HCT116 (cell line): ENCODE data around the gene FASN. TPM values are rescaled to one million over a fixed set of nuclear protein-coding genes. Genes with fewer than 3 reads are reported as not detected.

Experiments
- ATAC-seq: fragments of 200-7000 bp; cut with Tn5 transposase; 2 replicates; pipeline ENCODE4 v1.9.1; 2020; ENCODE audit warnings: mild to moderate bottlenecking, moderate library complexity
- BruUV-seq: library from RNA; stranded (reverse); fragments of 400-500 nt; replicated peaks from 2 replicates; lab custom pipeline; 2021; lab: Mats Ljungman, UMichigan
- CTCF ChIA-PET: fragments of 300-600 bp; sonication (Branson Sonifier 250); formaldehyde crosslinking; loops from one replicate; lab custom pipeline; 2021; ENCODE audit warnings: antibody characterized with exemption; lab: Charles Lee
- POLR2A ChIA-PET: fragments of 300-600, 350-600 bp; sonication (Branson Sonifier 250); formaldehyde crosslinking; loops from one replicate; lab custom pipeline; 2021; ENCODE audit warnings: antibody characterized with exemption; lab: Charles Lee
- RAD21 ChIA-PET, 2 experiments: fragments of 300-600 bp; sonication (Branson Sonifier 250); formaldehyde crosslinking; loops; one replicate each; lab custom pipeline; 2023; ENCODE audit warnings: low total read pairs in 2 of 2; ENCODE audit not compliant: uncharacterized antibody in 2 of 2, unreplicated experiment in 2 of 2, low non-redundant PET in 1 of 2; lab: Charles Lee
- DNase-seq: peaks from one replicate; pipeline ENCODE4 v3.0.0-alpha.2; 2010; ENCODE audit warnings: low read depth, low spot score
- H2AFZ ChIP-seq: fragments of 200-600 bp; shearing (Covaris generic), sonication (generic); 2 replicates; pipeline ENCODE4 v1.6.1; 2017; ENCODE audit warnings: low read depth, mixed run types, mixed read lengths, antibody characterized with exemption, low read length; ENCODE audit not compliant: poor library complexity, severe bottlenecking
- H3K27ac ChIP-seq: 2 replicates; pipeline ENCODE4 v1.5.1; 2012; ENCODE audit warnings: low read depth, low read length
- H3K27me3 ChIP-seq: fragments of 200-600 bp; sonication (generic); 2 replicates; pipeline ENCODE4 v1.6.1; 2016; ENCODE audit warnings: mixed run types, low read length, mixed read lengths; ENCODE audit not compliant: insufficient read depth
- H3K36me3 ChIP-seq, 2 experiments: fragments of 200-500 bp in 1 of 2; fragments of 200-600 bp in 1 of 2; sonication (Bioruptor generic) in 1 of 2; sonication (generic) in 1 of 2; 2 replicates each; pipeline versions ENCODE4 v1.5.1 to v1.6.1; 2014 to 2016; ENCODE audit warnings: low read length in 2 of 2, inconsistent platforms in 1 of 2, mixed read lengths in 1 of 2, mixed run types in 1 of 2; ENCODE audit not compliant: insufficient read depth in 2 of 2, control insufficient read depth in 1 of 2
- H3K4me1 ChIP-seq, 2 experiments: fragments of 200-600 bp in 1 of 2; sonication (generic) in 1 of 2; 2 replicates each; pipeline versions ENCODE4 v1.5.1 to v1.6.1; 2012 to 2017; ENCODE audit warnings: low read length in 2 of 2, inconsistent platforms in 1 of 2, mild to moderate bottlenecking in 1 of 2, mixed read lengths in 1 of 2, mixed run types in 1 of 2, moderate library complexity in 1 of 2; ENCODE audit not compliant: insufficient read depth in 2 of 2, control insufficient read depth in 1 of 2
- H3K4me2 ChIP-seq: fragments of 200-600 bp; sonication (generic); 2 replicates; pipeline ENCODE4 v1.6.1; 2017; ENCODE audit warnings: mixed run types, low read length, mixed read lengths
- H3K4me3 ChIP-seq, 2 experiments: fragments of 200-600 bp in 1 of 2; sonication (generic) in 1 of 2; replicated peaks in 1 of 2; 2 replicates each; pipeline ENCODE4 v1.5.1; 2011 to 2016; ENCODE audit warnings: low read length in 2 of 2, control low read depth in 1 of 2, low read depth in 1 of 2, mild to moderate bottlenecking in 1 of 2, mixed read lengths in 1 of 2, mixed run types in 1 of 2
- H3K79me2 ChIP-seq: fragments of 200-600 bp; sonication (generic); 2 replicates; pipeline ENCODE4 v1.6.1; 2017; ENCODE audit warnings: mild to moderate bottlenecking, mixed run types, low read length, moderate library complexity, mixed read lengths; ENCODE audit not compliant: insufficient read depth
- H3K9ac ChIP-seq: fragments of 200-600 bp; sonication (generic); 2 replicates; pipeline ENCODE4 v1.6.1; 2016; ENCODE audit warnings: low read length, mixed read lengths
- H3K9me2 ChIP-seq: fragments of 200-600 bp; sonication (generic), shearing (Covaris generic); 2 replicates; pipeline ENCODE4 v1.6.1; 2017; ENCODE audit warnings: mixed run types, mild to moderate bottlenecking, moderate library complexity; ENCODE audit not compliant: insufficient read depth
- H3K9me3 ChIP-seq, 2 experiments: fragments of 200-500 bp in 1 of 2; fragments of 200-600 bp in 1 of 2; sonication (Bioruptor generic) in 1 of 2; sonication (generic) in 1 of 2; 2 replicates each; pipeline ENCODE4 v1.6.1; 2014 to 2017; ENCODE audit warnings: low read length in 2 of 2, mixed read lengths in 2 of 2, inconsistent platforms in 1 of 2, low read depth in 1 of 2, mild to moderate bottlenecking in 1 of 2, mixed run types in 1 of 2, moderate library complexity in 1 of 2; ENCODE audit not compliant: control insufficient read depth in 1 of 2, insufficient read depth in 1 of 2
- H4K20me1 ChIP-seq: fragments of 200-600 bp; sonication (generic), shearing (Covaris generic); 2 replicates; pipeline ENCODE4 v1.6.1; 2017; ENCODE audit warnings: mixed run types, mild to moderate bottlenecking, moderate library complexity; ENCODE audit not compliant: insufficient read depth
- CBX3 ChIP-seq: IDR thresholded peaks from 2 replicates; pipeline ENCODE4 v1.6.1; 2012; ENCODE audit warnings: low read depth
- ELF1 ChIP-seq: IDR thresholded peaks from 2 replicates; pipeline ENCODE4 v1.6.1; 2012; ENCODE audit warnings: low read depth, borderline replicate concordance
- EZH2 ChIP-seq: fragments of 200-600 bp; sonication (generic); IDR thresholded peaks from 2 replicates; pipeline ENCODE4 v1.6.1; 2017; ENCODE audit warnings: antibody characterized with exemption, mixed run types
- EZH2phosphoT487 ChIP-seq: fragments of 200-600 bp; IDR thresholded peaks from 2 replicates; pipeline ENCODE4 v1.6.1; 2018; ENCODE audit warnings: antibody characterized with exemption, borderline replicate concordance
- FOSL1 ChIP-seq: IDR thresholded peaks from 2 replicates; pipeline ENCODE4 v1.6.1; 2012; ENCODE audit warnings: low read depth
- POLR2AphosphoS5 ChIP-seq: IDR thresholded peaks from 2 replicates; pipeline ENCODE4 v1.6.1; 2011; ENCODE audit warnings: mild to moderate bottlenecking, low read depth, low read length, moderate library complexity
- RAD21 ChIP-seq: IDR thresholded peaks from 2 replicates; pipeline ENCODE4 v1.6.1; 2012; ENCODE audit warnings: low read depth, mild to moderate bottlenecking
- SRF ChIP-seq: IDR thresholded peaks from 2 replicates; pipeline ENCODE4 v1.6.1; 2012; ENCODE audit warnings: low read depth
- YY1 ChIP-seq: IDR thresholded peaks from 2 replicates; pipeline ENCODE4 v1.6.1; 2011; ENCODE audit warnings: low read length, low read depth, moderate library complexity, mild to moderate bottlenecking; ENCODE audit not compliant: insufficient replicate concordance; ENCODE audit errors: extremely low read depth
- ZFX ChIP-seq: fragments of 450-650 bp; IDR thresholded peaks from 2 replicates; pipeline ENCODE4 v1.6.1; 2017
- intact Hi-C: fragments of 100-400 bp; cut with micrococcal nuclease; formaldehyde crosslinking; loops from 2 replicates; pipeline ENCODE4 v1.10.0; 2022
- total RNA-seq: library from RNA; stranded (reverse); gene quantifications from one replicate; pipeline ENCODE4 v1.2.1, GENCODE V29; 2021; ENCODE audit not compliant: unreplicated experiment
- TF ChIP-seq, protein P1 (sequence below), 3 experiments: fragments of 200-600 bp in 1 of 3; sonication (generic) in 1 of 3; IDR thresholded peaks in 2 of 3; conservative IDR thresholded peaks in 1 of 3; 2 replicates each; pipeline ENCODE4 v1.5.1; 2012 to 2017; ENCODE audit warnings: low read depth in 2 of 3, low read length in 2 of 3, antibody characterized with exemption in 1 of 3, borderline replicate concordance in 1 of 3, control low read depth in 1 of 3, mild to moderate bottlenecking in 1 of 3, mixed read lengths in 1 of 3, mixed run types in 1 of 3, moderate library complexity in 1 of 3; ENCODE audit not compliant: insufficient read depth in 1 of 3
- TF ChIP-seq, protein P2 (sequence below): IDR thresholded peaks from 2 replicates; pipeline ENCODE4 v1.6.1; 2012

FASN gene
- total RNA-seq, 1 experiment from 2014 or later: 754 TPM

DNA sequence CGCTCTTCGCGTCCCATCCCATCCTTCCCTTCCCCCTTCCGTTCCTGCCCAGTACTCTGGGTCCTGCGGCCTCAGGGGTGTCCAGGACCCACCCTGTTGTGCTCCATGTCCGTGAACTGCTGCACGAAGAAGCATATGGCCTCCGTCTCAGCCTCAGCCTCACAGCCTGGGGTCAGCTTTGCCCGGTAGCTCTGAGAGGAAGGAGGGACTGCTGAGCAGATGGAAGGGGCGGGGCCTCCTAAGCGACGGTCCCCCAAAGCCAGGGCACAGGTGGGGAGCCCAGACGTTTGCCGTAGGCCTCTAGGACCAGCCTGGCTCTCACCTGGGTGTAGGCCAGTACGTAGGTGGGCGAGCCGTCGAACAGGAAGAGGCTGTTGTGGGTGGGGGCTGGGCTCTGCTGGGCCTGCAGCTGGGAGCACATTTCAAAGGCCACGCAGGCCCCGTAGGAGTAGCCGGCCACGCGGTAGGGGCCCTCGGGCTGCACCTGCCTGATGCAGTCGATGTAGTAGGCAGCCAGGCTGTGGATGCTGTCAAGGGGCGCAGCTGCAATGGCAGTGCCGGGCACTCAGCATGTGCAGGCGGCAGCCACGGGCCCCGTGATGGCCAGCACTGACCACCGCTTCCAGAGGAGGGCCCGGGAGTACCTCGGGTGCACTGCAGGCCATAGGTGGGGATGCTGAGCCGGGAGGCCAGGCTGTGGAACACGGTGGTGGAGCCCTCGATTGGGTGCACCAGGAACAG is 17.8 kb downstream of the FASN start:
- no peak for ATAC-seq

More for the DNA sequence above, 17.8 kb downstream of the FASN start:
- intact Hi-C loops: no loop called here
- no peaks in the 10 kb centered on the region for H3K4me1 ChIP-seq
- TF ChIP-seq ZFX (no peak), RAD21 (no peak), EZH2 (no peak), POLR2AphosphoS5 (no peak), FOSL1 (no peak), CBX3 (no peak), EZH2phosphoT487 (no peak), SRF (no peak), YY1 (no peak), ELF1 (no peak)
- TF ChIP-seq, protein P1, sequence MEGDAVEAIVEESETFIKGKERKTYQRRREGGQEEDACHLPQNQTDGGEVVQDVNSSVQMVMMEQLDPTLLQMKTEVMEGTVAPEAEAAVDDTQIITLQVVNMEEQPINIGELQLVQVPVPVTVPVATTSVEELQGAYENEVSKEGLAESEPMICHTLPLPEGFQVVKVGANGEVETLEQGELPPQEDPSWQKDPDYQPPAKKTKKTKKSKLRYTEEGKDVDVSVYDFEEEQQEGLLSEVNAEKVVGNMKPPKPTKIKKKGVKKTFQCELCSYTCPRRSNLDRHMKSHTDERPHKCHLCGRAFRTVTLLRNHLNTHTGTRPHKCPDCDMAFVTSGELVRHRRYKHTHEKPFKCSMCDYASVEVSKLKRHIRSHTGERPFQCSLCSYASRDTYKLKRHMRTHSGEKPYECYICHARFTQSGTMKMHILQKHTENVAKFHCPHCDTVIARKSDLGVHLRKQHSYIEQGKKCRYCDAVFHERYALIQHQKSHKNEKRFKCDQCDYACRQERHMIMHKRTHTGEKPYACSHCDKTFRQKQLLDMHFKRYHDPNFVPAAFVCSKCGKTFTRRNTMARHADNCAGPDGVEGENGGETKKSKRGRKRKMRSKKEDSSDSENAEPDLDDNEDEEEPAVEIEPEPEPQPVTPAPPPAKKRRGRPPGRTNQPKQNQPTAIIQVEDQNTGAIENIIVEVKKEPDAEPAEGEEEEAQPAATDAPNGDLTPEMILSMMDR (IDR thresholded peaks at IDR 0.05 in 2 of 3, conservative IDR thresholded peaks at IDR 0.05 in 1 of 3; ENCODE audit: borderline replicate concordance in 1 of 3, insufficient read depth in 1 of 3, low read depth in 2 of 3, low read length in 2 of 3): no peak
- TF ChIP-seq, protein P2, sequence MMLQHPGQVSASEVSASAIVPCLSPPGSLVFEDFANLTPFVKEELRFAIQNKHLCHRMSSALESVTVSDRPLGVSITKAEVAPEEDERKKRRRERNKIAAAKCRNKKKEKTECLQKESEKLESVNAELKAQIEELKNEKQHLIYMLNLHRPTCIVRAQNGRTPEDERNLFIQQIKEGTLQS: no peak
- TF ChIP-seq, all 23 proteins: peak for 0
- no peaks in the 10 kb centered on the region for H3K9me3 ChIP-seq
- no peak overlapping the region for H2AFZ ChIP-seq
- peaks cover 9% of the 10 kb centered on the region; the same call in 1 of the 2 replicates for H4K20me1 ChIP-seq
- no peaks in the 10 kb centered on the region for H3K9me2 ChIP-seq
- H3K36me3 ChIP-seq: peaks cover 52 to 60% of the 10 kb centered on the region in 2 experiments
- H3K27ac ChIP-seq: no peak overlapping the region; the same call in 1 of the 2 replicates
- ChIA-PET POLR2A (interaction anchor here (1.4 kb wide), 1 partner anchor 50 kb away, joined by 3 read pairs; no protein-coding TSS in a partner anchor), CTCF (no interaction called here), RAD21 (no interaction called here)
- no peak overlapping the region for H3K9ac ChIP-seq
- peaks cover 10% of the 10 kb centered on the region; the same call in 1 of the 2 replicates for H3K79me2 ChIP-seq
- no peaks in the 10 kb centered on the region for H3K27me3 ChIP-seq
- DNase-seq: no peak
- H3K4me3 ChIP-seq: no peak overlapping the region
- no TSS peak for BruUV-seq
- H3K4me2 ChIP-seq: no peak overlapping the region
